ENCODE data around the gene AKAP7.

DNA sequence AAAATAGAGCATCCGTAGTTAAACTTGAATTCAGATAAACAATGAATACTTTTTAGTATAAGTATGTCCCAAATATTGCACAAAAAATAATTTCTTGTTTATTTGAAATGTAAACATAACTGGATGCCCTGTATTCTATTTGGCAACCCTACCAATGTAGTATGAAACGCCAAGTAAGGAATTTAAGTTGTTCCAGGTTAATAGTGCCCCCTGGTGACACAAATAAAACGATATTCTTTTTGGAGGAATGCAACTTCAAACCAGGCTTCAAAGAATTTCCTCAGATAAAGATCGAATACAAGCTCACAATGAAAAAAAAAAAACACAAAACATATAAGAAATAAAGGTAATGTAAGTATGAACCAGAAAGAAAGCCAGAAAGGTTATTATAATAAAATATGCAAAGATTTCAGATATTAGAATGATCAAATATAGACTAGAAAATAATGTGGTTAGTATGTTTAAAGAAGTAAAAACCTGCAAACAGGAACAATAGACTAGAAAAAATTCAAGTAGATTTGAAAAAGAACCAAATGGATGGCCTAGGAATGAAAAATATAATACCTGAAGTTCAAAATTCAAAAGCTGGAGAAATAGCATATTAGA lies 18.4 kb upstream of the AKAP7 start:
- TF ChIP-seq, protein P1, sequence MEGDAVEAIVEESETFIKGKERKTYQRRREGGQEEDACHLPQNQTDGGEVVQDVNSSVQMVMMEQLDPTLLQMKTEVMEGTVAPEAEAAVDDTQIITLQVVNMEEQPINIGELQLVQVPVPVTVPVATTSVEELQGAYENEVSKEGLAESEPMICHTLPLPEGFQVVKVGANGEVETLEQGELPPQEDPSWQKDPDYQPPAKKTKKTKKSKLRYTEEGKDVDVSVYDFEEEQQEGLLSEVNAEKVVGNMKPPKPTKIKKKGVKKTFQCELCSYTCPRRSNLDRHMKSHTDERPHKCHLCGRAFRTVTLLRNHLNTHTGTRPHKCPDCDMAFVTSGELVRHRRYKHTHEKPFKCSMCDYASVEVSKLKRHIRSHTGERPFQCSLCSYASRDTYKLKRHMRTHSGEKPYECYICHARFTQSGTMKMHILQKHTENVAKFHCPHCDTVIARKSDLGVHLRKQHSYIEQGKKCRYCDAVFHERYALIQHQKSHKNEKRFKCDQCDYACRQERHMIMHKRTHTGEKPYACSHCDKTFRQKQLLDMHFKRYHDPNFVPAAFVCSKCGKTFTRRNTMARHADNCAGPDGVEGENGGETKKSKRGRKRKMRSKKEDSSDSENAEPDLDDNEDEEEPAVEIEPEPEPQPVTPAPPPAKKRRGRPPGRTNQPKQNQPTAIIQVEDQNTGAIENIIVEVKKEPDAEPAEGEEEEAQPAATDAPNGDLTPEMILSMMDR (IDR thresholded peaks at IDR 0.05; ENCODE audit: insufficient read depth, low read length, poor library complexity, severe bottlenecking), result peak; percentile 38
- no peak for TF ChIP-seq EZH2phosphoT487 (conservative IDR thresholded peaks at IDR 0.05; ENCODE audit: low read length)

Measured in SU-DHL-6 (cell line).